ACC112 (cell line): ENCODE results near the gene OR8B2.
"Not testable (repeated sequence)": the region's sequence is repeated elsewhere in the genome, so short reads cannot be mapped to it uniquely, and the experiment has no call there.

ENCODE experiments used
- H2AFZ ChIP-seq: fragments of 200-600 bp; sonication (generic); one replicate; pipeline ENCODE4 v1.6.0; 2017; ENCODE audit warnings: antibody characterized with exemption, low read length; ENCODE audit not compliant: unreplicated experiment
- H3K27ac ChIP-seq: fragments of 200-600 bp; sonication (generic); 2 replicates; pipeline ENCODE4 v1.5.1; 2014; ENCODE audit warnings: low read depth, mild to moderate bottlenecking, antibody characterized with exemption, low read length, moderate library complexity
- H3K27me3 ChIP-seq: fragments of 200-600 bp; sonication (generic); 2 replicates; pipeline ENCODE4 v1.6.1; 2014; ENCODE audit warnings: mild to moderate bottlenecking, antibody characterized with exemption, low read length, moderate library complexity, mixed read lengths; ENCODE audit not compliant: insufficient read depth
- H3K36me3 ChIP-seq: fragments of 200-600 bp; sonication (generic); 2 replicates; pipeline ENCODE4 v1.6.1; 2016; ENCODE audit warnings: mild to moderate bottlenecking, antibody characterized with exemption, low read length, moderate library complexity, mixed read lengths; ENCODE audit not compliant: insufficient read depth
- H3K4me1 ChIP-seq: fragments of 200-600 bp; sonication (generic); one replicate; pipeline ENCODE4 v1.6.1; 2016; ENCODE audit warnings: low read length, mixed read lengths; ENCODE audit not compliant: insufficient read depth, unreplicated experiment, control insufficient read depth
- H3K4me3 ChIP-seq: fragments of 200-600 bp; sonication (generic); 2 replicates; pipeline ENCODE4 v1.5.1; 2014; ENCODE audit warnings: mild to moderate bottlenecking, low read depth, low read length
- H3K79me2 ChIP-seq: fragments of 200-600 bp; sonication (generic); one replicate; pipeline ENCODE4 v1.6.0; 2016; ENCODE audit warnings: low read length; ENCODE audit not compliant: control insufficient read depth, unreplicated experiment, insufficient read depth

Gene OR8B2, protein sequence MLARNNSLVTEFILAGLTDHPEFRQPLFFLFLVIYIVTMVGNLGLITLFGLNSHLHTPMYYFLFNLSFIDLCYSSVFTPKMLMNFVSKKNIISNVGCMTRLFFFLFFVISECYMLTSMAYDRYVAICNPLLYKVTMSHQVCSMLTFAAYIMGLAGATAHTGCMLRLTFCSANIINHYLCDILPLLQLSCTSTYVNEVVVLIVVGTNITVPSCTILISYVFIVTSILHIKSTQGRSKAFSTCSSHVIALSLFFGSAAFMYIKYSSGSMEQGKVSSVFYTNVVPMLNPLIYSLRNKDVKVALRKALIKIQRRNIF

DNA sequence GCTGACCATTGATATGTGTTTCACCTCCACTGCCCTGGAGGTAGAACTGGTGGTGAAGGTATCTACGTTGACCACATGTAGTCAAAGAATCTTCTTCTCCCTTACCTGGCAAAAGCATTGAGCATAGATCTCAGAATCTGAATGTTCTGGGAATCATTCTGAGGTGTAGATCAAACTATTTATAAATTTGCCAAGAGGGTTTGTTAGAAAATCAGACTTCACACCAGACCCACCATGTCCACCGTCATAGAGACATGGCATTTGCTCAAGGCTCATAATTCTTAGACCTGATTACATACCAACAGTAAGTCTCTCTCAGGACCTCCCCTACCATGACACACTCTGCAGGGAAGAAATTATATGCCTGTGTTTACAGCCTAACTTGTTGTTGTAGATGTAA, at the start of gene OR8B2:
OR8B2 (minus strand) TSS at position 101 of the 400 bp plus-strand sequence. CDS start 1,156 bp downstream, outside the sequence.
- no peaks in the 10 kb centered on the region for H3K4me1 ChIP-seq
- no peak within 1 kb of the TSS for H2AFZ ChIP-seq
- no peak within 1 kb of the TSS for H3K27ac ChIP-seq
- H3K79me2 ChIP-seq, result no peaks in the 10 kb centered on the region
- H3K36me3 ChIP-seq, result no peaks in the 10 kb centered on the region
- H3K4me3 ChIP-seq, result no peak within 1 kb of the TSS
- peaks cover 3% of the 10 kb centered on the region; the same call in 1 of the 2 replicates for H3K27me3 ChIP-seq

DNA sequence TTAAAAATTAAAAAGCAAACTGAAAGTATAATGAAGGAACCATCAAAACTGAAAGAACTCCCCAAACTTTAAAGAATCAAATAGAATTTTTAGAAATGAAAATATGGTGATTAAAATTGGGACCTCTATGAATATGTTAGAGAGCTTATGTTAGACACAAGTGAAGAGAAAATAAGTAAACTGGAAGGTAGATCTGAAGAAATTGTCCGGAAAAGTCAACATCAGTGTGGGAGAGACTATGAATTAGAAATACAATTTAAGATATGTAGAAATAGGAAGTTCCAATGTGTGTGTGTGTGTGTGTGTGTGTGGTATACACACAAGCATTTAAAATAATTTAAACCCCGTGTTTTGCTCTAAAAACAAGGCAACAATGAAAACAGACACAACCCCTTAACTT, 45.3 kb upstream of the OR8B2 start:
- H3K27ac ChIP-seq, result no peak overlapping the region
- H3K4me3 ChIP-seq, result no peak overlapping the region

DNA sequence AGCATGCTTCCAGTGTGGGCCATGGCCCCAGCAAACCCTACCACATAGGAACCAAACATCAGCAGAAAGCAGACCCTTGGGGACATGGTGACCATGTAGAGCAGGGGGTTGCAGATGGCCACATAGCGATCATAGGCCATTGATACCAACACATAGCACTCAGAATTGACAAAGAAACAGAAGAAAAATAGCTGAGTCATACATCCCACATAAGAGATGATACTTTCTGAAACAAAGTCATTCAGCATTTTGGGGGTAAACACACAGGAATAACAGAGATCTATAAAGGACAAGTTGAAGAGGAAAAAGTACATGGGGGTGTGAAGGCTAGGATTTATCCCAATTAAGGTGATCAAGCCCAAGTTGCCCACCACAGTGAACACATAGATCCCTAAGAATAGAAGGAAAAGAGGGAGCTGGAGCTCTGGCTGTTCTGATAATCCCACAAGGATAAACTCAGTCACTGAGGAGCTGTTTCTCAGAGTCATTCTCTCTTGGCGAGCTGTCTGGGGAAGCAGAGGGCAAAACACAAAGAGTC, 40.2 kb upstream of the OR8B2 start, which contains the start of gene OR8B4:
OR8B4 (minus strand) TSS at position 488 of the 538 bp plus-strand sequence; CDS start at position 488, 0 bp downstream.
- Histone ChIP-seq H3K4me3 (no peak within 1 kb of the TSS), H3K36me3 (no peaks in the 10 kb centered on the region), H3K79me2 (no peaks in the 10 kb centered on the region), H3K27me3 (peaks cover 58% of the 10 kb centered on the region), H3K27ac (no peak within 1 kb of the TSS), H2AFZ (no peak within 1 kb of the TSS), H3K4me1 (no peaks in the 10 kb centered on the region)

More for the DNA sequence above, 45.3 kb upstream of the OR8B2 start:
- H3K27me3 ChIP-seq, result peaks cover 49% of the 10 kb centered on the region
- no peaks in the 10 kb centered on the region for H3K4me1 ChIP-seq
- H3K79me2 ChIP-seq, result no peaks in the 10 kb centered on the region
- no peak overlapping the region for H2AFZ ChIP-seq
- no peaks in the 10 kb centered on the region for H3K36me3 ChIP-seq

DNA sequence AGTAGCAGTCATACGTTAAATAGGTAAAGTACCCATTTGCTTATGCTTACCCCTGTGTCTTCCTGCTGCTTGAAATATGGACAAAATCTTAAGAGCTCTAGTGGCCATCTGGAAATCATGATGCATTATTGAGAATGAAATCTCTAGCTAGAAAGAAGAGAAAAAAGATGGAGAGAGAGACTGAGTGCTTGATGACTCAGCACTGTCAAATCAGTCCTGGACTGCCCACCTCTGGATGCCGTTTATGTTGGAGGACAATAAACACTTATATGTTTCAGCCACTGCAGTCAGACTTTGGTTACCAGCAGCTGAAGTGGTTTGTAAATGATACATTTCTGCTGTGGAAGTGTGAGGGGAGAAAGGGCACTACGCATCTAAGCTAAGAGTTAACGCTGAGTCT, 36.7 kb upstream of the OR8B2 start:
- Histone ChIP-seq H3K79me2 (no peaks in the 10 kb centered on the region), H3K27ac (no peak overlapping the region), H3K4me3 (no peak overlapping the region), H3K4me1 (no peaks in the 10 kb centered on the region), H2AFZ (no peak overlapping the region), H3K36me3 (no peaks in the 10 kb centered on the region), H3K27me3 (peaks cover 63% of the 10 kb centered on the region)

DNA sequence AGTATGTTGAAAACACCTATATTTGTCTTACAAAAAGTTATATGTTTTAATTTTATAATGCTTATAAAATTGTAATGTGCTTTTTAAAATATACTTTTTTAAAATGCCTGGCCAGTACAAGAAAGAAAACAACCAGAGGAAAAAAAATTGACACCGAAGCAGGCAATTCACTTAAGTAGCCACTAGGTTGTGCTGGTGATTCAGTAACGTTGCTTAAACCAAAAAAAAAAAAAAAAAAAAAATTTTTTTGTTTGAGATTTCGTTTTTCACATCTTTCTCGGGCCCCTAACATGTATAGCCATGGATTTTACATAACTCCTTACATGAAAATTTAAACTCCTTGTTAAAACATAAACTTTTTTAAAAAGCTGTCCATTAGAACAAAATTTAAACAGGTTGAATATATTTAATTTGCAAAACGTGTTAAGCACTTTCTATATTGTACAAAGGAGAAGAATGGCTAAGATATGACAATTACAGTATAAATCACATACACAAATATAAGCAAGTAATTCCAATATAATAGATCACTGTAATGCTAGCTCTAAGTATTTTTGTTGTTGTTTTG, 31.1 kb upstream of the OR8B2 start:
- no peak overlapping the region for H3K4me3 ChIP-seq
- H2AFZ ChIP-seq, result no peak overlapping the region
- no peaks in the 10 kb centered on the region for H3K79me2 ChIP-seq

DNA sequence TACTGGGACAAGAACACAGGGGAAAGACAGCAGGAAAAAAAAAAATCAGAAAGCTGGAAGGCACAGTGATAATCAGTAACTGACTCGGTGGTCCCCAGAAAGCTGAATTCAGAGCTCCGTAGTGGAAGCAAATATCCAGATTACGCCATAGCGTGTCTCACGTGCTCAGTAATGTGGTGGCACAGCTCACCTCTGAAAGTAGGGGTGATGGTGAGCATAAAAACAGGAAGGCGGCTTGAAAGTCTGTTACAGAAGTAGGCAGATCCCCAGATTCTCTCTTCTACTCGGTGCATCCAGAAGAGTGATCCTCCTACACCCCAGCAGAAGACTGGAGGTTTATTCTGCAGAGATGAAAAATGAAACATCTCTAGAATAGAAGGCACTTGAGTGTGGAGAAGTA, 25.6 kb upstream of the OR8B2 start:
- H3K36me3 ChIP-seq, result no peaks in the 10 kb centered on the region
- no peak overlapping the region for H2AFZ ChIP-seq
- H3K4me3 ChIP-seq, result no peak overlapping the region
- H3K79me2 ChIP-seq, result no peaks in the 10 kb centered on the region
- H3K27me3 ChIP-seq, result peaks cover 49% of the 10 kb centered on the region
- H3K27ac ChIP-seq, result no peak overlapping the region
- H3K4me1 ChIP-seq, result no peaks in the 10 kb centered on the region

More for the DNA sequence above, 31.1 kb upstream of the OR8B2 start:
- Histone ChIP-seq H3K27me3 (peaks cover 49% of the 10 kb centered on the region), H3K4me1 (no peaks in the 10 kb centered on the region), H3K36me3 (no peaks in the 10 kb centered on the region), H3K27ac (no peak overlapping the region)

DNA sequence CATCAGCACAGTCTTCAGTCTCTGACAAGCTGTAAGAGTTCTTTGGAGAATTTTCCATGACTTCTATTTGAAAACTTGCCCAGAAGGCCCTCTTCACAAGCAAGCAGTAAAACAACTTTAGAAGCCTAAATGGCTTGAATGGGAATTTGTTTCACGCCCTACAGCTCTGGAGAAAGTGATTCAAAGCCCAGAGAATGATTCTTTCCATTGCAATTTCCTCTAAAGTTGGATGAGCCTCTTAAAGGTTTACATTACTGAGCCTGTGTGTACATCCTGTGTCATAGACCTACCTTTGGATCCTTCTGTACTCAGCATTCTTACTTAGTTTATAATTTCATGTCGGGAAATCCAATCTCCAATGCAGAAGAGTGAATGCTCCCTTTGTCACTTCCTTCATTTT, 21.3 kb upstream of the OR8B2 start:
- Histone ChIP-seq H3K79me2 (no peaks in the 10 kb centered on the region), H3K27ac (no peak overlapping the region), H3K4me3 (no peak overlapping the region), H2AFZ (no peak overlapping the region), H3K4me1 (no peaks in the 10 kb centered on the region), H3K27me3 (peaks cover 23% of the 10 kb centered on the region), H3K36me3 (no peaks in the 10 kb centered on the region)

DNA sequence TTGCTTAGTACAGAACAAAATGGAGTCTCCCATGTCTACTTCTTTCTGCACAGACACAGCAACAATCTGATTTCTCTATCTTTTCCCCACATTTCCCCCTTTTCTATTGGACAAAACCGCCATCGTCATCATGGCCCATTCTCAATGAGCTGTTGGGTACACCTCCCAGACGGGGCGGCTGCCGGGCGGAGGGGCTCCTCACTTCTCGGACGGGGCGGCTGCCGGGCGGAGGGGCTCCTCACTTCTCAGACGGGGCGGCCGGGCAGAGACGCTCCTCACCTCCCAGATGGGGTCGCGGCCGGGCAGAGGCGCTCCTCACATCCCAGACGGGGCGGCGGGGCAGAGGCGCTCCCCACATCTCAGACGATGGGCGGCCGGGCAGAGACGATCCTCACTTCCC, 18.9 kb upstream of the OR8B2 start:
- not testable (repeated sequence) for H3K4me1 ChIP-seq, H3K27ac ChIP-seq, H3K36me3 ChIP-seq, H3K79me2 ChIP-seq, H2AFZ ChIP-seq, H3K4me3 ChIP-seq, H3K27me3 ChIP-seq

DNA sequence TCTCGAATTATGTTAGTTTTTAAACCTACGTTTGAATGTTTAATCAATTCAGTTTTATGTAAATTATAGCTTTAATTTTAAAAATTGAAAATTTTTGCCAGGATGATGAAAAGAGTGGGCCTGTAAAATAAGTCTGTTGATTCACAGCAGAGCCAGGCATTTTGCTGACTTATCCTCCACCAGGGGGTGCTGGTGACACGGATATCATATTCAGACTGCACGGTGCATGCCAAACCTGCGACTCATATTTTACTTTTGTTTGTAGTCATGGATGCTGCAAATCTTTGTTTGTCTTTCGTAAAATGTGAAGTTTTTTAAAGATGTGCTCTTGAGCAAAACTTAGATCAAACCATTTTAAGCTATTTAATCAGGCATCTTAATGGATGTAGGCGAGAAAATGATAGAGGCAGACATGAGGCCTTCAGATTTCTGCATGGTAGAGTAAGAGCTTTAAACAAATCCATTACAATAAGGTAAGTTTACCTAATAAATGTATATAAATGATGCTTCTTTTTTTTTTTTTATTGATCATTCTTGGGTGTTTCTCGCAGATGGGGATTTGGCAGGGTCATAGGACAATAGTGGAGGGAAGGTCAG, 18.1 kb upstream of the OR8B2 start:
- no peak overlapping the region for H3K27ac ChIP-seq
- no peak overlapping the region for H3K4me3 ChIP-seq
- H2AFZ ChIP-seq, result no peak overlapping the region
- H3K36me3 ChIP-seq, result no peaks in the 10 kb centered on the region
- H3K79me2 ChIP-seq, result no peaks in the 10 kb centered on the region
- peaks cover 4% of the 10 kb centered on the region; the same call in 1 of the 2 replicates for H3K27me3 ChIP-seq
- no peaks in the 10 kb centered on the region for H3K4me1 ChIP-seq

DNA sequence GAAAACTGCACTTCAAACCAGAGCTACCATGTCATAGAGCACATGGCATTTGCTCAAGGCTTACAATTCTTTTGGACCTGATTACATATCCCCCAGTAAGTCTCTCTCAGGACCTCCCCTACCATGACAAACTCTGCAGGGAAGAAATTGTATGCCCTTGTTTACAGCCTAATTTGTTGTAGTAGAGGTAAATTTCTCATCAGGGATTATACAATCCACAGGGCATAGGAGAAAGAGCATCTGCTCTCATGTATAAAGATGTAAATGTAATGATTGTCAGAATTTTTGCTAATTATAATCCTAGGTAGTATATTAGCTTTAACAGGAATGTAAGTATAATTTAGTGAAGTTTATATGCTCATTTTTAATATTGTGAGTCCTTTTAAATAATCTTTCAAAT, 14.6 kb upstream of the OR8B2 start, which contains the start of gene OR8B3:
OR8B3 (minus strand) TSS at position 101 of the 400 bp plus-strand sequence. CDS start 1,673 bp downstream, outside the sequence.
- Histone ChIP-seq H3K27me3 (no peaks in the 10 kb centered on the region), H3K4me3 (no peak within 1 kb of the TSS), H3K4me1 (no peaks in the 10 kb centered on the region), H2AFZ (no peak within 1 kb of the TSS), H3K79me2 (no peaks in the 10 kb centered on the region), H3K36me3 (no peaks in the 10 kb centered on the region), H3K27ac (no peak within 1 kb of the TSS)
